Activated CD4-positive, alpha-beta T cell treated with anti-CD3 and anti-CD28 coated beads, Interleukin-2, Interleukin-6, amounts not matched to agents 100 ng/mL and 50 ng/mL, durations not matched to agents 16 hours and 8 hours (primary cell): Measurements from ENCODE around the gene MED16.
"Not testable (repeated sequence)": the region's sequence is repeated elsewhere in the genome, so short reads cannot be mapped to it uniquely, and the experiment has no call there.

Source experiments
- DNase-seq: peaks from one replicate; pipeline ENCODE4 v3.0.0-alpha.2; 2020

Gene MED16

DNA sequence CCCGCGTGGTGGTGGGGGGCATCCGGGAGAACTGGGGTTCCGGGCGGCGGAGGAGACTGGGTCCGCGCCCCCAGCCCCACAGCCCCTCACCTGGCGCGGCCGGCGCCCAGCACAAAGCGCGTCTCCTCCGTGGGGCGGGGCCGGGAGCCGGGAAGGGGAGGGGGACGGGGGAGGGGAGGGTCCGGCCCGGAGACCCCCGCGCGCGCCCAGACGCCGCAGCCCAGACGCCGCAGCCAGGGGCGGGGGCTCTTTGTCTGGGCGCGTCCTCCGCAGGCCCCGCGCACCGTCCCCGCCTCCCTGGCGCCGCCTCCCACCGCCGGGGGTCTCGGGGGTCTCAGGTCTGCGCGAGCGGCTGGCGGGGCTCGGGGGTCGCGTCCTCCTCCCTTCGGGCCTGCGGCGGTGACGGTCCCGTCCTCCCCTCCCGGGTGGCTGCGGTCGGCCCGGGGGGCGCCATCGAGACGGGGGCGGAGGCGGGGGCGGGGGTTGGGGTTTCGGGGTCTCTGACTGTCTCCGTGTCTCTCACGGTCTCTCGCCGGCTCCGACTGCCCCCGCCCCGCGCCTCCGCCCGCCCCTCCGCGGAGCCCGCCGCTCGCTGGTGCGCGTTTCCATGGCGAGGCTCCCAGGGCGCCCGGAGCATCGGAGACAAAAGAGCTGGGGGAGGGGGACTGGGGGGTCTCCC, 71.0 kb downstream of the MED16 start, which contains the start of gene PLPPR3:
Gene PLPPR3 (minus strand): TSS at position 131 of the 679 bp plus-strand sequence. CDS start 396 bp downstream, outside the sequence.
- DNase-seq = no peak

GRCh38 chr19:821231-821824, 71.7 kb downstream of the MED16 start:
- no peak for DNase-seq

DNA sequence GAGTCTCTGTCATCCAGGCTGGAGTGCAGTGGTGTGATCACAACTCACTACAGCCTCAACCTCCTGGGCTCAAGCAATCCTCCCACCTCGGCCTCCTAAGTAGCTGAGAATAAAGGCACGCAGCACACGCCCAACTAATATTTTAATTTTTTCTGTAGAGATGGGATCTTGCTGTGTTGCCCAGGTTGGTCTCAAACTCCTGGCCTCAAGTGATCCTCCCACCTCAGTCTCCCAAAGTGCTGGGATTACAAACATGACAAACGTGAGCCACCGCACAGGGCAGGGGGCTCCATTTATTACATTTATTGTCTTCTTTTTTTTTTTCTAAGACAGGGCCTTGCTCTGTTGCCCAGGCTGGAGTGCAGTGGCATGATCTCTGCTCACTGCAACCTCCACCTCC, 72.8 kb downstream of the MED16 start:
- not testable (repeated sequence) for DNase-seq
